SK-N-SH (cell line): ENCODE results near the gene CACNA1D. TPM values are rescaled to one million over a fixed set of nuclear protein-coding genes. Genes with fewer than 3 reads are reported as not detected.

ENCODE experiments used
- CTCF ChIA-PET: fragments of 300-600, 350-600 bp; formaldehyde crosslinking; extraction: SDS; loops from one replicate; lab custom pipeline; 2021; lab: Yijun Ruan, JAX
- POLR2A ChIA-PET: fragments of 350-600 bp; sonication (Branson Sonifier 250); formaldehyde crosslinking; extraction: SDS; loops from one replicate; lab custom pipeline; 2020; ENCODE audit warnings: antibody characterized with exemption, inconsistent platforms; lab: Yijun Ruan, JAX
- DNase-seq: peaks from one replicate; pipeline ENCODE4 v3.0.0; 2012
- H2AFZ ChIP-seq: fragments of 200-600 bp; sonication (generic); 2 replicates; pipeline ENCODE4 v1.8.1; 2016; ENCODE audit warnings: antibody characterized with exemption, mild to moderate bottlenecking, low read depth
- H3F3A ChIP-seq: fragments of 200-600 bp; sonication (generic); replicated peaks from 2 replicates; pipeline ENCODE3; 2016; ENCODE audit warnings: antibody characterized with exemption, mild to moderate bottlenecking; ENCODE audit not compliant: insufficient read depth
- H3K27ac ChIP-seq, 2 experiments: fragments of 200-500 bp in 1 of 2; fragments of 200-600 bp in 1 of 2; sonication (Bioruptor generic) in 1 of 2; sonication (generic), shearing (Covaris generic) in 1 of 2; 2 replicates each; pipeline versions ENCODE4 v1.5.1 to v1.6.1; 2014 to 2016; ENCODE audit warnings: low read depth in 2 of 2, inconsistent platforms in 1 of 2, low read length in 1 of 2, mild to moderate bottlenecking in 1 of 2, mixed read lengths in 1 of 2
- H3K27me3 ChIP-seq: fragments of 200-600 bp; sonication (generic), shearing (Covaris generic); 2 replicates; pipeline ENCODE4 v1.6.1; 2016; ENCODE audit warnings: mixed run types; ENCODE audit not compliant: insufficient read depth
- H3K36me3 ChIP-seq, 2 experiments: fragments of 200-500 bp in 1 of 2; fragments of 200-600 bp in 1 of 2; sonication (Bioruptor generic) in 1 of 2; sonication (generic) in 1 of 2; replicated peaks in 1 of 2; 2 replicates each; pipeline versions ENCODE3 to v1.5.1; 2014 to 2016; ENCODE audit warnings: low read length in 1 of 2, mild to moderate bottlenecking in 1 of 2; ENCODE audit not compliant: insufficient read depth in 2 of 2, control insufficient read depth in 1 of 2
- H3K4me1 ChIP-seq, 2 experiments: fragments of 200-500 bp in 1 of 2; fragments of 200-600 bp in 1 of 2; sonication (Bioruptor generic) in 1 of 2; sonication (generic), shearing (Covaris generic) in 1 of 2; 2 replicates each; pipeline versions ENCODE4 v1.5.1 to v1.6.1; 2014 to 2016; ENCODE audit warnings: low read depth in 1 of 2, low read length in 1 of 2, mixed run types in 1 of 2; ENCODE audit not compliant: insufficient read depth in 2 of 2, control insufficient read depth in 1 of 2
- H3K4me2 ChIP-seq: fragments of 200-600 bp; sonication (generic), shearing (Covaris generic); 2 replicates; pipeline ENCODE4 v1.6.1; 2017; ENCODE audit warnings: mixed run types
- H3K4me3 ChIP-seq, 2 experiments: fragments of 200-500 bp in 1 of 2; fragments of 200-600 bp in 1 of 2; sonication (Bioruptor generic) in 1 of 2; sonication (generic), shearing (Covaris generic) in 1 of 2; 2 replicates each; pipeline versions ENCODE4 v1.5.1 to v1.8.1; 2014 to 2016; ENCODE audit warnings: low read depth in 2 of 2, inconsistent platforms in 1 of 2, low read length in 1 of 2, mild to moderate bottlenecking in 1 of 2, mixed read lengths in 1 of 2, moderate library complexity in 1 of 2
- H3K79me2 ChIP-seq: fragments of 200-600 bp; sonication (generic); 2 replicates; pipeline ENCODE4 v1.8.1; 2017; ENCODE audit warnings: mild to moderate bottlenecking; ENCODE audit not compliant: insufficient read depth
- H3K9ac ChIP-seq: fragments of 200-600 bp; sonication (generic); 2 replicates; pipeline ENCODE4 v1.6.1; 2017; ENCODE audit warnings: mixed run types
- H3K9me2 ChIP-seq: fragments of 200-600 bp; sonication (generic); 2 replicates; pipeline ENCODE4 v1.6.1; 2017; ENCODE audit warnings: mixed run types
- H3K9me3 ChIP-seq: fragments of 200-600 bp; sonication (generic); 2 replicates; pipeline ENCODE4 v1.6.1; 2017; ENCODE audit warnings: mixed run types, mild to moderate bottlenecking, moderate library complexity
- H4K20me1 ChIP-seq: fragments of 200-600 bp; sonication (generic); 2 replicates; pipeline ENCODE4 v1.6.1; 2017; ENCODE audit warnings: mild to moderate bottlenecking, mixed run types; ENCODE audit not compliant: insufficient read depth
- CHD2 ChIP-seq: fragments of 150-350 bp; IDR thresholded peaks from 2 replicates; pipeline ENCODE4 v1.6.1; 2018; ENCODE audit warnings: low read length; ENCODE audit not compliant: partially characterized antibody
- CTCF ChIP-seq: fragments of 200-600 bp; sonication (generic); IDR thresholded peaks from 2 replicates; pipeline ENCODE4 v1.6.1; 2017; ENCODE audit warnings: antibody characterized with exemption, mild to moderate bottlenecking, moderate library complexity
- ELF1 ChIP-seq: IDR thresholded peaks from 2 replicates; pipeline ENCODE4 v1.4.0; 2012
- EZH2phosphoT487 ChIP-seq: fragments of 200-600 bp; sonication (generic); IDR thresholded peaks from 2 replicates; pipeline ENCODE4 v1.6.1; 2017; ENCODE audit warnings: low read depth, mixed run types, mild to moderate bottlenecking, antibody characterized with exemption, moderate library complexity, borderline replicate concordance
- FOSL2 ChIP-seq: IDR thresholded peaks from 2 replicates; pipeline ENCODE4 v1.4.0; 2012; ENCODE audit warnings: low read depth, mild to moderate bottlenecking, moderate library complexity, borderline replicate concordance
- GATA2 ChIP-seq: sonication (generic); formaldehyde crosslinking; IDR thresholded peaks from 2 replicates; pipeline ENCODE4 v1.5.0; 2020; ENCODE audit warnings: mild to moderate bottlenecking, missing genetic modification reagents
- IRF3 ChIP-seq: fragments of 150-350 bp; IDR thresholded peaks from 2 replicates; pipeline ENCODE4 v1.6.1; 2016; ENCODE audit warnings: mild to moderate bottlenecking, low read depth, low read length
- MAX ChIP-seq: IDR thresholded peaks from 2 replicates; pipeline ENCODE4 v1.4.0; 2012; ENCODE audit warnings: low read depth
- MEF2A ChIP-seq: IDR thresholded peaks from 2 replicates; pipeline ENCODE4 v1.4.0; 2012; ENCODE audit warnings: low read depth, borderline replicate concordance
- MXI1 ChIP-seq: IDR thresholded peaks from 2 replicates; pipeline ENCODE4 v1.6.1; 2012; ENCODE audit warnings: mild to moderate bottlenecking, low read depth, low read length, improper control_type of control experiment
- NFIC ChIP-seq: IDR thresholded peaks from 2 replicates; pipeline ENCODE4 v1.4.0; 2012; ENCODE audit warnings: borderline replicate concordance
- PBX3 ChIP-seq: IDR thresholded peaks from 2 replicates; pipeline ENCODE4; 2012
- POLR2AphosphoS5 ChIP-seq: IDR thresholded peaks from 2 replicates; pipeline ENCODE4 v1.6.1; 2012; ENCODE audit warnings: low read depth, low read length
- SIN3A ChIP-seq: IDR thresholded peaks from 2 replicates; pipeline ENCODE4 v1.6.1; 2012; ENCODE audit warnings: low read depth, mild to moderate bottlenecking, low read length, moderate library complexity, borderline replicate concordance
- TAF1 ChIP-seq: IDR thresholded peaks from 2 replicates; pipeline ENCODE4 v1.6.1; 2012; ENCODE audit warnings: low read depth, mild to moderate bottlenecking, low read length, moderate library complexity, borderline replicate concordance
- TCF12 ChIP-seq: IDR thresholded peaks from 2 replicates; pipeline ENCODE4 v1.4.0; 2012
- USF1 ChIP-seq: IDR thresholded peaks from 2 replicates; pipeline ENCODE4 v1.4.0; 2012; ENCODE audit warnings: low read depth, borderline replicate concordance
- YY1 ChIP-seq: IDR thresholded peaks from 2 replicates; pipeline ENCODE4 v1.4.0; 2012; ENCODE audit warnings: low read depth, mild to moderate bottlenecking
- WGBS: methylation state at CpG from one replicate; pipeline ENCODE4 v1.1.6; 2017; ENCODE audit warnings: low lambda C conversion rate; 5-methylcytosine and 5-hydroxymethylcytosine counted together
- polyA plus RNA-seq, 3 experiments: library from polyadenylated mRNA; depleted of rRNA; stranded (reverse); fragments of >200 nt; gene quantifications; 2 replicates each; pipeline ENCODE4 v1.2.3, GENCODE V29; 2012

The CACNA1D gene
- polyA plus RNA-seq, 1 of the 3 experiments (the other 2 are of a cell fraction), result 0.12 TPM

DNA sequence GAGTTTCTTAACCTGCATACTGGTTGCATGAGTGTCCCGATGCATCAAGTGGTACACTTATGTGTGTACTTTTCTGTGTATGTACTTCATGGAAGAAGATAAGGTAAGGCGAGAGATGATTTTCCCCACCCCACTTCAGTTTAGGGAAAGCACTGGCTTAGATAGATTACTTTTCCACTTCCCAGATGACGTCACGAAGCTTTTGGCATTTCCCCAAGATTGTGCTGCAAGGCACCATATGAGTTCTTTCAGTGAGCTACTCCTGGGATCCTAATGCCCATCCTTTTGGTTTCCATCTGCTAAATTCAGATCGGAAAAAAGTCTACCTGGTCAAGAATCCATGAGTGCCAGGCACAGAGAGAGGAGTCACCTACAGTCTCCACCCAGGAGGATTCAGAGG, 356.5 kb downstream of the CACNA1D start:
- no peaks in the 10 kb centered on the region for H3F3A ChIP-seq
- peaks cover 0 to 8% of the 10 kb centered on the region in 2 experiments; a peak in 1 of 4 replicates for H3K4me1 ChIP-seq
- H3K9me2 ChIP-seq, result no peaks in the 10 kb centered on the region
- no peak overlapping the region for H2AFZ ChIP-seq
- H3K27me3 ChIP-seq, result peaks cover 12% of the 10 kb centered on the region
- no peak for TF ChIP-seq USF1
- no peak for TF ChIP-seq NFIC
- no peak for TF ChIP-seq GATA2
- TF ChIP-seq POLR2AphosphoS5, result no peak
- no peak for TF ChIP-seq MXI1
- TF ChIP-seq MEF2A, result no peak
- no peak for TF ChIP-seq CHD2
- TF ChIP-seq FOSL2, result no peak
- TF ChIP-seq CTCF, result no peak
- TF ChIP-seq, all 33 proteins: peak for 0
- POLR2A ChIA-PET, result no interaction called here
- WGBS, result 79% methylated on average over 5 of the region's 5 CpGs
- Histone ChIP-seq H3K9ac (no peak overlapping the region), H3K4me2 (no peak overlapping the region), H3K79me2 (no peaks in the 10 kb centered on the region), H3K9me3 (no peaks in the 10 kb centered on the region), H3K4me3 (no peak overlapping the region), H3K27ac (no peak overlapping the region), H4K20me1 (no peaks in the 10 kb centered on the region), H3K36me3 (no peaks in the 10 kb centered on the region)
- CTCF ChIA-PET, result interaction anchor here (0.7 to 1.8 kb wide), 3 partner anchors 9 to 476 kb away, joined by 3 to 4 read pairs (median 3); no protein-coding TSS in a partner anchor
- no peak for DNase-seq

DNA sequence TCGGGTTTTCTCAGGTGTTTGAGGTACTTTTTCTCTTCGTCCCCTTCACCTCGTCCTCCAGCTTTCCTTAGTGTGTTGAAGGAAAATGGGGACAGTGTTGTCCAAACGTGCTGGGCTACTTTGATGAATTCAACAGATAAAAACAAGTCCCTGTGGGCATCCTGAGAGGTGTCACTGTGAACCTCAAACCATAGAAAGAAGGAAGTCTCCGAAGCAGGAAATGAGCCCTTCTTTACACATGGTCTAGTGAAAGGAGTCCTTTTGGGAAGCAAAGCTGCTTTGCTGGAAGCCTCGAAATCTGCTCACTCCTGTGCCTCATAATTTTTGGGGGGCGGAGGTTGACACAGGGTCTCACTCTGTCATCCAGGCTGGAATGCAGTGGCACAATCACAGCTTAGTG, 362.6 kb downstream of the CACNA1D start:
- Histone ChIP-seq H3F3A (no peaks in the 10 kb centered on the region), H4K20me1 (no peaks in the 10 kb centered on the region), H3K9me3 (no peaks in the 10 kb centered on the region), H3K4me1 (no peaks in the 10 kb centered on the region), H3K27me3 (no peaks in the 10 kb centered on the region), H3K4me2 (no peak overlapping the region), H3K36me3 (peaks cover 9 to 28% of the 10 kb centered on the region in 2 experiments), H3K9me2 (peaks cover 2% of the 10 kb centered on the region; the same call in 1 of the 2 replicates), H3K79me2 (no peaks in the 10 kb centered on the region), H3K27ac (no peak overlapping the region), H3K4me3 (no peak overlapping the region), H2AFZ (no peak overlapping the region), H3K9ac (no peak overlapping the region)
- ChIA-PET CTCF (interaction anchor here (1.4 kb wide), 1 partner anchor 147 kb away, joined by 3 read pairs; no protein-coding TSS in a partner anchor), POLR2A (no interaction called here)
- 65% methylated on average over 7 of the region's 7 CpGs for WGBS
- TF ChIP-seq PBX3 (no peak), IRF3 (no peak), NFIC (no peak), ELF1 (no peak), EZH2phosphoT487 (no peak), USF1 (no peak), CHD2 (no peak), MXI1 (no peak), TCF12 (no peak), MAX (no peak), TAF1 (no peak), SIN3A (no peak), YY1 (no peak), MEF2A (no peak)
- no peak for DNase-seq
